Peyer's patch (tissue), 4 donors: ENCODE measurements around the gene SMG9. TPM values are rescaled to one million over a fixed set of nuclear protein-coding genes. Genes with fewer than 3 reads are reported as not detected.

Experiments
- DNase-seq, 3 donors: peaks; one replicate each; pipeline ENCODE4 v3.0.0-alpha.2; 2017 to 2019
- H3K27ac ChIP-seq, 4 donors: fragments of 200-600 bp; sonication (generic); one replicate each; pipeline ENCODE4 v1.5.1; 2016 to 2019
- H3K27me3 ChIP-seq, 2 donors: fragments of 200-600 bp; sonication (generic); one replicate each; pipeline ENCODE4 v1.5.1; 2019
- H3K36me3 ChIP-seq, 3 donors: fragments of 200-600 bp; sonication (generic); one replicate each; pipeline ENCODE4 v1.5.1; 2016 to 2019
- H3K4me1 ChIP-seq, 4 donors: fragments of 200-600 bp; sonication (generic); one replicate each; pipeline ENCODE4 v1.5.1; 2016 to 2019
- H3K4me3 ChIP-seq, 4 donors: fragments of 200-600 bp; sonication (generic); 1 replicate in 3 of 4; 2 replicates in 1 of 4; pipeline ENCODE4 v1.5.1; 2016 to 2019; ENCODE audit warnings: mild to moderate bottlenecking in 1 of 4
- H3K9me3 ChIP-seq, 4 donors: fragments of 200-600 bp; sonication (generic); one replicate each; pipeline ENCODE4 v1.5.1; 2016 to 2019; ENCODE audit warnings: mild to moderate bottlenecking in 1 of 4
- POLR2A ChIP-seq, 2 donors: fragments of 450-650 bp; IDR thresholded peaks; one replicate each; pipeline ENCODE4 v1.5.1; 2017; ENCODE audit warnings: antibody characterized with exemption in 2 of 2, mild to moderate bottlenecking in 2 of 2, moderate library complexity in 2 of 2
- total RNA-seq, 4 donors: library from RNA; depleted of rRNA; stranded (reverse); fragments of >200 nt; gene quantifications; one replicate each; pipeline ENCODE4 v1.1.0, GENCODE V29; 2016
- TF ChIP-seq, protein P1 (sequence below), 6 experiments: fragments of 450-650 bp in 4 of 6; fragments of 200-600 bp in 2 of 6; sonication (generic) in 1 of 6; IDR thresholded peaks; one replicate each; pipeline ENCODE4 v1.5.1; 2017 to 2019; ENCODE audit warnings: antibody characterized with exemption in 6 of 6, mild to moderate bottlenecking in 3 of 6, moderate library complexity in 1 of 6

The SMG9 gene
- total RNA-seq, 4 donors from 2014 or later, result 25.0 to 56.1 (median 40.8) TPM

DNA sequence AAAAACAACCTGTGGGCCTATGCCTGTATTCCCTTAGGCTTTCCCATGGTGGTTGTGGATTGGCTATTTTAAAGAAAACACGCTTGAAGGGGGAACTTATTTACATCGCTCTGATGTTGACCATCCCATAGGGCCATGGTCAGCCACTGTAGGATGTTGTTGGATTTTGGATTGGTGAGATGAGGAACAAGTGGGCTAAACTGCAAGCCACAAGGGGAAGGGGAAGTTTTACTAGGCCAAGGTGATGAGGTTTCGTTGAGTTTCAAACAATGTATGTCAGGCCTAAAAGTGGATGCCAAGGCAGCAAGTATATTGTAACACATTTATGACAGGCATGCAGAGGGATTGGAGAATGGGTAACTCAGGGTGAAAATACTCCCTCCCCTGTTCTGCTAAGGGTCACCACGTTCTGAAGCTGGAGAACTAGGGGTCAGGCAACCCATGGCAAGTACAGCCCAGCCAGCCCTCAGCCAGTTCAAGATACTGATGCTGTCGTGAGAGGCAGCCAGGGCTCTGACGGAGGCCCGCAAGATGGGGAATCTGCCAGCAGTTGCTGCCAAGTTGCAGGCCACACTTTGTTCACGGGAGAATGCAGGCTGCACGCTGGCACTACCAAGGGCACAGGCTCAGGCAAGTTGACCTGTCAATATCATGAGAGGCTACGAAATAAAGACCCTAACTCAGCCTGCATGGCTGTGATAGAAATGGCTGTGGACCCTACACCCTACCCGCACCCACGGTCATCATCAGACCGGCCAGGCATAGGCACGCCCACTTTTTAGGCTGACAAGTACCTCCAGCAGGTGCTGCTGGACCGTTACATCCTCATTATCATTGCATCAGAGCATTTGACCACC, 27.8 kb downstream of the SMG9 start:
- Histone ChIP-seq H3K9me3 (no peaks in the 10 kb centered on the region), H3K27me3 (no peaks in the 10 kb centered on the region), H3K27ac (no peak overlapping the region), H3K4me3 (no peak overlapping the region), H3K36me3 (peaks cover 0 to 21% (median 0%) of the 10 kb centered on the region in 3 donors), H3K4me1 (no peaks in the 10 kb centered on the region)
- DNase-seq, result no peak
- TF ChIP-seq, protein P1, sequence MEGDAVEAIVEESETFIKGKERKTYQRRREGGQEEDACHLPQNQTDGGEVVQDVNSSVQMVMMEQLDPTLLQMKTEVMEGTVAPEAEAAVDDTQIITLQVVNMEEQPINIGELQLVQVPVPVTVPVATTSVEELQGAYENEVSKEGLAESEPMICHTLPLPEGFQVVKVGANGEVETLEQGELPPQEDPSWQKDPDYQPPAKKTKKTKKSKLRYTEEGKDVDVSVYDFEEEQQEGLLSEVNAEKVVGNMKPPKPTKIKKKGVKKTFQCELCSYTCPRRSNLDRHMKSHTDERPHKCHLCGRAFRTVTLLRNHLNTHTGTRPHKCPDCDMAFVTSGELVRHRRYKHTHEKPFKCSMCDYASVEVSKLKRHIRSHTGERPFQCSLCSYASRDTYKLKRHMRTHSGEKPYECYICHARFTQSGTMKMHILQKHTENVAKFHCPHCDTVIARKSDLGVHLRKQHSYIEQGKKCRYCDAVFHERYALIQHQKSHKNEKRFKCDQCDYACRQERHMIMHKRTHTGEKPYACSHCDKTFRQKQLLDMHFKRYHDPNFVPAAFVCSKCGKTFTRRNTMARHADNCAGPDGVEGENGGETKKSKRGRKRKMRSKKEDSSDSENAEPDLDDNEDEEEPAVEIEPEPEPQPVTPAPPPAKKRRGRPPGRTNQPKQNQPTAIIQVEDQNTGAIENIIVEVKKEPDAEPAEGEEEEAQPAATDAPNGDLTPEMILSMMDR (IDR thresholded peaks at IDR 0.05), result no peak
- TF ChIP-seq POLR2A (IDR thresholded peaks at IDR 0.05), result no peak

GRCh38 chr19:43725468-43725867, 29.3 kb downstream of the SMG9 start:
- no peak for DNase-seq
- H3K27me3 ChIP-seq, result no peaks in the 10 kb centered on the region

GRCh38 chr19:43724896-43725295, 29.9 kb downstream of the SMG9 start:
- peaks cover 0 to 9% (median 0%) of the 10 kb centered on the region in 3 donors for H3K36me3 ChIP-seq
- H3K9me3 ChIP-seq, result no peaks in the 10 kb centered on the region
- H3K4me3 ChIP-seq, result no peak overlapping the region
- DNase-seq, result no peak
- no peak overlapping the region for H3K27ac ChIP-seq
- TF ChIP-seq, protein P1 (IDR thresholded peaks at IDR 0.05), result no peak
- no peak for TF ChIP-seq POLR2A (IDR thresholded peaks at IDR 0.05)
- no peaks in the 10 kb centered on the region for H3K4me1 ChIP-seq
- H3K27me3 ChIP-seq, result no peaks in the 10 kb centered on the region

More at GRCh38 chr19:43725468-43725867, 29.3 kb downstream of the SMG9 start:
- Histone ChIP-seq H3K36me3 (peaks cover 0 to 9% (median 0%) of the 10 kb centered on the region in 3 donors), H3K9me3 (no peaks in the 10 kb centered on the region), H3K4me1 (no peaks in the 10 kb centered on the region), H3K4me3 (no peak overlapping the region), H3K27ac (no peak overlapping the region)
- TF ChIP-seq POLR2A (IDR thresholded peaks at IDR 0.05), result no peak
- TF ChIP-seq, protein P1 (IDR thresholded peaks at IDR 0.05), result no peak

DNA sequence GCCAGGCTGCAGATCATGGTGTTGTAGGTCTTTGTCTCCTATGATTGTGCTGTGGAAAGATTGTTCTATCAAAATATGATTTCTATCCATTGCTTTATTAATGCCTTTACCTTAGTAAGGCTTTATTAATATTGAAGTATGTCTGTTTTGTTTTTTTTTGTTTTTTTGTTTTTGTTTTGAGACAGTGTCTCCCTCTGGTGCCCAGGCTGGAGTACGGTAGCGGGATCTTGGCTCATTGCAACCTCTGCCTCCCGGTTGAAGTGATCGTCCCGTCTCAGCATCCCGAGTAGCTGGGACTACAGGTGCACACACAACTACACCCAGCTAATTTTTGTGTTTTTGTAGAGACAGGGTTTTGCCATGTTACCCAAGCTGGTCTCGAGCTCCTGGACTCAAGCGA, 31.2 kb downstream of the SMG9 start:
- no peak overlapping the region for H3K4me3 ChIP-seq
- no peaks in the 10 kb centered on the region for H3K4me1 ChIP-seq
- TF ChIP-seq, protein P1 (IDR thresholded peaks at IDR 0.05), result peak in 4 of 6 experiments; percentile 23 to 59 (median 52)
- no peak for TF ChIP-seq POLR2A (IDR thresholded peaks at IDR 0.05)
- no peak for DNase-seq
- no peaks in the 10 kb centered on the region for H3K9me3 ChIP-seq
- H3K27me3 ChIP-seq, result no peaks in the 10 kb centered on the region
- H3K36me3 ChIP-seq, result peaks cover 0 to 3% (median 0%) of the 10 kb centered on the region in 3 donors
- no peak overlapping the region for H3K27ac ChIP-seq

DNA sequence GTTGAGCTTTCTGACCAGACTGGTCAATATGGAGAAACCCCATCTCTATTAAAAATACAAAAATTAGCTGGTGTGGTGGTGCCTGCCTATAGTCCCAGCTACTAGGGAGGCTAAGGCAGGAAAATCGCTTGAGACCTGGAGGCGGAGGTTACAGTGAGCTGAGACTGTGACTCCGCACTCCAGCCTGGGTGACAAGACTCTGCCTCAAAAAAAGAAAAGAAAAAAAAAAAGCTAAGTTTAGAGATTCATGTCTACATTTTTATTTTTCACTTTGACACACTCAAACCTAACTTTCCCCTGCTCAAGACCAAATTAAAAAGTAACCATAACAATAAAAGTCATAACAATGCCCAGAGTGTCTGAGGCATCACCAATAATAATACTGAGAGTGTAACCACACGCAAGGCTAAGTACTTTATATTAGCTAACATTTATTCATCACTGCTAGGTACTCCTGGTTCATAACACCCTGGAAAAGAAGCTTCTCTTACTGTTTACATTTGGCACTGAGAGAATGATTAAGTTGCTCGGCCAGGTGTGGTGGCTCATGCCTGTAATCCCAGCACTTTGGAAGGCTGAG, 33.2 kb downstream of the SMG9 start:
- H3K4me1 ChIP-seq, result no peaks in the 10 kb centered on the region
- H3K27me3 ChIP-seq, result no peaks in the 10 kb centered on the region
- no peak for TF ChIP-seq POLR2A (IDR thresholded peaks at IDR 0.05)
- TF ChIP-seq, protein P1 (IDR thresholded peaks at IDR 0.05), result no peak
- no peak overlapping the region for H3K27ac ChIP-seq
- DNase-seq, result no peak
- no peaks in the 10 kb centered on the region for H3K36me3 ChIP-seq
- H3K9me3 ChIP-seq, result no peaks in the 10 kb centered on the region
- H3K4me3 ChIP-seq, result no peak overlapping the region
